ENCODE results near the gene IRAK1.

DNA sequence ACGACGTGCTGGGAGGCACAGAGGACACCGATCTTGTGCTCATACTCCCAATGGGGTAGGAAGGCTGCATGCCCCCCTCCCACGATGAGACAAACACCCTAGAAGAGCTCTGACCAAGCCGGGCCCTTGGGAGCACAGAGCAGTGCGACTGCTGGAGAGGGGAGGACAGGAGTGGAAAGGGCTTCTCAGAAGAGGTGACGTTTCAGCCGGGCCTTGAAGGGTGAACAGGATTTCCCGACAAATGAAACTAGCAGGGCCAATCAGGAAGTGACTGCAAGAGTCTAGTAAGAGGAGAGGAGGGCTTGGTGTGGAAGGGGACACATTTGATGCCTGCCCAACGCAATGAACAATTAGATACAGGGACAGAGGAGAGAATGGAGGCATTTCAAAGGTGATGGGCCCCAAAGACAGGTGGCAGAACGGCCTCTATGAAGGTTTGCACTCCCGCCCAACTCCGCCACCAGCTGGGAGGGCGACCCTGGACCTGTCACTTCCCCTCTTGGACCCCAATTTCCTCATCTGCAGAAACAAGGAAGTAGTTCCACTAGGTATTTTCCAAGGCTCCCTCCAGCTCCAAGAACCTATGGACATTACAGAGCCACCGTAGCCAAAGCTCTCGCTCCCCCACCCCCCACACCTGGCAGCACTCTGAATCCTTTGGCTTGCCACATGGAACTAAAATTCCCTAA, 52.0 kb downstream of the IRAK1 start:
- no peak for TF ChIP-seq POLR2A (IDR thresholded peaks at IDR 0.05; ENCODE audit: control extremely low read depth in 1 of 2, low read depth in 2 of 2, low read length in 2 of 2)
- TF ChIP-seq, protein P1, sequence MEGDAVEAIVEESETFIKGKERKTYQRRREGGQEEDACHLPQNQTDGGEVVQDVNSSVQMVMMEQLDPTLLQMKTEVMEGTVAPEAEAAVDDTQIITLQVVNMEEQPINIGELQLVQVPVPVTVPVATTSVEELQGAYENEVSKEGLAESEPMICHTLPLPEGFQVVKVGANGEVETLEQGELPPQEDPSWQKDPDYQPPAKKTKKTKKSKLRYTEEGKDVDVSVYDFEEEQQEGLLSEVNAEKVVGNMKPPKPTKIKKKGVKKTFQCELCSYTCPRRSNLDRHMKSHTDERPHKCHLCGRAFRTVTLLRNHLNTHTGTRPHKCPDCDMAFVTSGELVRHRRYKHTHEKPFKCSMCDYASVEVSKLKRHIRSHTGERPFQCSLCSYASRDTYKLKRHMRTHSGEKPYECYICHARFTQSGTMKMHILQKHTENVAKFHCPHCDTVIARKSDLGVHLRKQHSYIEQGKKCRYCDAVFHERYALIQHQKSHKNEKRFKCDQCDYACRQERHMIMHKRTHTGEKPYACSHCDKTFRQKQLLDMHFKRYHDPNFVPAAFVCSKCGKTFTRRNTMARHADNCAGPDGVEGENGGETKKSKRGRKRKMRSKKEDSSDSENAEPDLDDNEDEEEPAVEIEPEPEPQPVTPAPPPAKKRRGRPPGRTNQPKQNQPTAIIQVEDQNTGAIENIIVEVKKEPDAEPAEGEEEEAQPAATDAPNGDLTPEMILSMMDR (IDR thresholded peaks at IDR 0.05; ENCODE audit: control extremely low read depth in 1 of 3, insufficient read depth in 1 of 3, low read depth in 1 of 3, low read length in 3 of 3): no peak
- no peak for TF ChIP-seq RFX5 (IDR thresholded peaks at IDR 0.05; ENCODE audit: borderline replicate concordance, low read depth, low read length)
- TF ChIP-seq, protein P2, sequence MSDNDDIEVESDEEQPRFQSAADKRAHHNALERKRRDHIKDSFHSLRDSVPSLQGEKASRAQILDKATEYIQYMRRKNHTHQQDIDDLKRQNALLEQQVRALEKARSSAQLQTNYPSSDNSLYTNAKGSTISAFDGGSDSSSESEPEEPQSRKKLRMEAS (IDR thresholded peaks at IDR 0.05): no peak
- TF ChIP-seq CREB1 (IDR thresholded peaks at IDR 0.05): no peak
- no peak for TF ChIP-seq HDAC6 (IDR thresholded peaks at IDR 0.05; ENCODE audit: low read depth, low read length)
- no peak for TF ChIP-seq JUN (IDR thresholded peaks at IDR 0.05; ENCODE audit: low read depth, low read length)
- TF ChIP-seq GABPA (IDR thresholded peaks at IDR 0.05; ENCODE audit: borderline replicate concordance, insufficient read depth, low read length): no peak
- no peak for TF ChIP-seq POLR2AphosphoS5 (IDR thresholded peaks at IDR 0.05; ENCODE audit: low read depth, low read length)
- no peak for TF ChIP-seq CEBPB (IDR thresholded peaks at IDR 0.05; ENCODE audit: low read depth, low read length)
- TF ChIP-seq, protein P3, sequence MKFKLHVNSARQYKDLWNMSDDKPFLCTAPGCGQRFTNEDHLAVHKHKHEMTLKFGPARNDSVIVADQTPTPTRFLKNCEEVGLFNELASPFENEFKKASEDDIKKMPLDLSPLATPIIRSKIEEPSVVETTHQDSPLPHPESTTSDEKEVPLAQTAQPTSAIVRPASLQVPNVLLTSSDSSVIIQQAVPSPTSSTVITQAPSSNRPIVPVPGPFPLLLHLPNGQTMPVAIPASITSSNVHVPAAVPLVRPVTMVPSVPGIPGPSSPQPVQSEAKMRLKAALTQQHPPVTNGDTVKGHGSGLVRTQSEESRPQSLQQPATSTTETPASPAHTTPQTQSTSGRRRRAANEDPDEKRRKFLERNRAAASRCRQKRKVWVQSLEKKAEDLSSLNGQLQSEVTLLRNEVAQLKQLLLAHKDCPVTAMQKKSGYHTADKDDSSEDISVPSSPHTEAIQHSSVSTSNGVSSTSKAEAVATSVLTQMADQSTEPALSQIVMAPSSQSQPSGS (IDR thresholded peaks at IDR 0.05; ENCODE audit: low read length): no peak
- TF ChIP-seq EP300 (IDR thresholded peaks at IDR 0.05; ENCODE audit: borderline replicate concordance in 1 of 2, low read depth in 2 of 2, low read length in 2 of 2): no peak
- TF ChIP-seq EZH2 (IDR thresholded peaks at IDR 0.05; ENCODE audit: low read depth, low read length, severe bottlenecking): no peak
